NCI-H2107 (cell line): ENCODE measurements around the gene OR10J4.
"Not testable (repeated sequence)": the region's sequence is repeated elsewhere in the genome, so short reads cannot be mapped to it uniquely, and the experiment has no call there.

Source experiments
- DNase-seq: peaks from one replicate; lab custom pipeline; 2025; lab: John Stamatoyannopoulos, UW

OR10J4 gene

DNA sequence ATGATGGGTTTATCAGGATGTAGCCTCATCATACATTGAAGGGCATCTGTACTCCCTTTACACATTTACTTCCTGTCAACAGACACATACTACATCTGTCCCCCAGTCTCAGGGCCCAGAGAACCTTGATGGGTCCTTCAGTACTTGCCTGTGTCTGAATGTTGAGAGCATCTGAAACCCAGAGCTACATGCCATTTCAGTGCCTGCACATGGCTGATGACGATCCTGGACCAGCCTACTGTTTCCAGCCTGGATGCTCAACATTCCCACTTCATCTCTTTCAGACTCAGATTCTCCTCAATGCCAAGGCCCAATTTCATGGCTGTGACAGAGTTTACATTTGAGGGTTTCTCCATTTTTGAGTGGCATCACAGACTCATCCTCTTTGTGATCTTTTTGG lies at the start of gene OR10J4:
Gene OR10J4 (plus strand): TSS at position 301 of the 400 bp plus-strand sequence.
- no peak for DNase-seq

- DNase-seq = no peak
Observed at GRCh38 chr1:159406821-159407220, 25.2 kb upstream of the OR10J4 start.

GRCh38 chr1:159408862-159409400 lies 23.1 kb upstream of the OR10J4 start:
- DNase-seq = no peak

GRCh38 chr1:159421821-159422220 lies 10.2 kb upstream of the OR10J4 start:
- DNase-seq = no peak

DNA sequence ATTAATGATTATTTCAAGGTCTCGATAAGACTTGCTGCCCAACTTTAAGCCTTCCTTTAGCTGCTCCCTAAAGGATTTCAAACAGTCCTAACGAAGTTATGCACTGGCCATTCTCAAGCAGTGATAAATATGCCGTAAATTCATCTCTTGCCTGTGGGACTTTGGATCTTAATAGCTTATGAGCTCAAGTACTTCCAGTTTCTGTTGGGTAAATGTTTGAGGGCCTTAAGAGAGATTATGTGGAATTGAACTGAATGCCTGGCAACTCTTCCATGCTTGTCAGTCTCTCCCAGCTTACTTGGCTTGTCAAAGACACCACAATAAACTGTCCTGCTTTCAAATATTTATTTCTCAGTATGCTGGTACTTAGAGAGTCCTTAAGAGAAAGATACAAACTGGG lies 3.5 kb upstream of the OR10J4 start:
- DNase-seq = no peak

DNA sequence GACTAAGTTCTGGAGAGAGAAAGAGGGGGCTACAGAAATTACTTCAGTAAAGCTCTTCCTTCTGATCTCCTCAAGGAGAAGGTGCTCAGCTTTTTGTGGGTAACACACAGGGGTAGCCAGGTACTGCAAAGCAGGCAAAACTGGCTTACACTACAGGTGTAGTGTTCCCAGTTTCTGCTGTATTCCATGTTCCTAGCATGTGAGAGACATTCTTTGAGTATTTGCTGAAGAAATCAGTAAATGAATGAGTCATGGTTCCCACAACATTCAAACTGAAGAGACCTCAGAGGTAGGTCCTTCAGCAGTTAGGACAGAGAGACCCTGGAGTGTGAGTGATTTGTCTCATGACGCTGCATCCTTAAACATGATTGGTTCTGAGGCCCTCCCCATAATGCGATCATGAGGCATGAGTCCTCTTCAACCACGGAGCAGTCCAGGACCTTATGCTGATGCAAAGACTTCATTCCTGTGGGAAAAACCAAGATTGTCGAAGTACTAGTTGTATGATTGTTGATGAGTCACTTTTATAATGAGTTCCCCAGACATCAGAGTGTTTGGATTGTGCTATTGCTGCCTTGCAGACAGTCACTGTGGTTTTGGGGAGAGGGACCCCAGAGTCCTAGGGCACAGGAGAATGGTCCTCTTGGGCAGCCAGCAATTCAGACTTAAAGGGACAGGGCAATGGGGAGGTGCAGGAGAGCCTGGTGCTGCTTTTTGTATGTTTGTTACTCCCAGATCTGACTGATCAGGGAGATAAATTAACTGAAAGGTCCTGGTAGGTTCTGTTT lies 2.7 kb upstream of the OR10J4 start:
- no peak for DNase-seq

DNA sequence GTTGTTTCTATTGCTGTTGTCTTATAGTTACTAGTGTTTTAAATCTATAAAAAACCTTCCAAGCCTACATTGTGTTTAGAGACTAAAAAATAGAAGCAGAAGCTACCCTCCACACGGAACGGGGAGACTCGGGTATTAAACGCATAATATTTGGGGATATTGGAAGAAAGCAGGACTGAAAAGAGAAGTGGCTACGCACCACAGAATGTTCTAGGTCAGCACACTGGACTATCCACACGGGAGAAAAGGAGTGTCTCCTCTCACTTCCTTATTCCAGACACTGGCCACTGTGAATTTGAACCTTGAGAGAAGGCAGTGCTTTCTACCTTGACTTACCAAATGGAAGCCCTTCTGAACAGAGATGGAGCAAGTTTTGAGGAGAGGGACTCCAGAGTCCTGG lies 1.0 kb upstream of the OR10J4 start:
- DNase-seq = no peak

DNA sequence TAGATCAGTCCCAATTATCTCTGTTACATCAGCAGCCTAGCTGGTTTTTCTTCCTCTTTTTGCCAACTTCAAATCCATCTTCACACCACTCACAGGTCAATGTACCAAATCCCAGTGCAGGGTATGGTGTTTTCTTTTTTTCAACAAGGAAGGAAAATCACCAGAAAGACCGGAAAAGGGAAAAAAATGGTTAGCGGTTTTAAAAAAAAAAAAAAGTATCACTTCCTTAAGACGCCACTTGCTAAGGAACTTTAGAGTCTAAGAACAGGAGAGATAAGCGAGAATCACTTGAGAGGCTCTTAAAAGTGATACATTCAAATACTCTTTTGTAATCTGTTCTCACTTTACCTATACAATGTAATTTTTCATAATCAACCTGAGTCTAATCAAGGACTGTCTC lies 4.5 kb downstream of the OR10J4 start:
- DNase-seq = no peak

DNA sequence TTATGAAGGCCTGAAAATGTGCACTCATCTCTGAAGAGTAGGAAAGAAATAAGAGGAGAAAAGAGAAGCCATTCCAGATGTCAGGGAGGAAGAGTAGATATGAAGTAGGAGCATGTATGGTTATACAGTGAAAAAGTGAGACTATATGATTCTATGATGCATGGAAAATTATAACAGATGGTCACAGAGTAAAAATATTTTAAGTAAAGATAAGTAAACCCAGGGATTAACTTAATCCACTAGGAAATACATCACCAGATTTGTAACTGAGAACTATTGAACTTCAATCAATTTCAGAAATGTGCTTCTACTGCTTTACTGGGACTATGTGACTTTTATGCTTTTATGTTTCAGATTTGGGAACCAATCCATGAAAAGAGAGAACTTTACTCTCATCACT lies 7.4 kb downstream of the OR10J4 start, which contains the start of gene OR10J1:
Gene OR10J1 (plus strand): TSS at position 301 of the 400 bp plus-strand sequence. CDS start 70 bp downstream, at position 371.
- DNase-seq = no peak

DNA sequence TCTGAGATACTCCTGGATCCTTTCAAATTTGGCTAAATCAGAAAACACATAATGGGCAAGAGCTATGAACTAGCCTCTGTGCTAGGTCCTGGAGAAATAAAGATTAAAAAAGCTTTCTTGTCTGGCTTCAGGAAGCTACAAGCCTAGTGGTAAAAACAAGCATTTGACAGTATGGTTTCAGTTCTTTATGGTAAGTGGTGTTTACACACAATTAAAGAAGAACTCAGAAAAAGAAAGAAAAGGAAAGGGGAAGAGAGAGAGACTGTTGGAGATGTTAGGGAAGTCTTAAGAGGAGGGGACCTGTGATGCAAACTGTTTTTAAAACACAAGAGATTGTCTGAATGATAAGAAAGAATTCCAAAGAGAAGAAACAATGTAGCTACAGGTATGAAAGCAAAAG lies 9.4 kb downstream of the OR10J4 start:
- DNase-seq = no peak

DNA sequence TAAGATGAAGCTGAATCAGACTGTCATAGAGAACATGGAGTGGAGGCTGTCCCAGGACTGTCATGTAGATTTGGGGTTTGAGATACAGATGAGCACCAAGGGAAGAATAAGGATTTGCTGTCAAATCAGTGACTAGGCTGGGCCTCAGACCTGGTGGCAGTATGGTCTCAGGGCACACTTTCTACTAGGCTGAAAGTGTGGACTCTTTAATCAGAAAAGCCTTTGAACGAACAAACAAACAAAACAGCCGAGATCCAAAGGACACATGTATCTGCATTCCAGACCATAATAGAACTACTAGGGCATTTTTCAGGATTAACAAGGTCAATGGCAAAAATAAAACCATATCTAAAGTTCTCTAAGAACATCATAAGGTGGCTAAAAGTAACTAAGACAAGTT lies 10.4 kb downstream of the OR10J4 start:
- DNase-seq = no peak

DNA sequence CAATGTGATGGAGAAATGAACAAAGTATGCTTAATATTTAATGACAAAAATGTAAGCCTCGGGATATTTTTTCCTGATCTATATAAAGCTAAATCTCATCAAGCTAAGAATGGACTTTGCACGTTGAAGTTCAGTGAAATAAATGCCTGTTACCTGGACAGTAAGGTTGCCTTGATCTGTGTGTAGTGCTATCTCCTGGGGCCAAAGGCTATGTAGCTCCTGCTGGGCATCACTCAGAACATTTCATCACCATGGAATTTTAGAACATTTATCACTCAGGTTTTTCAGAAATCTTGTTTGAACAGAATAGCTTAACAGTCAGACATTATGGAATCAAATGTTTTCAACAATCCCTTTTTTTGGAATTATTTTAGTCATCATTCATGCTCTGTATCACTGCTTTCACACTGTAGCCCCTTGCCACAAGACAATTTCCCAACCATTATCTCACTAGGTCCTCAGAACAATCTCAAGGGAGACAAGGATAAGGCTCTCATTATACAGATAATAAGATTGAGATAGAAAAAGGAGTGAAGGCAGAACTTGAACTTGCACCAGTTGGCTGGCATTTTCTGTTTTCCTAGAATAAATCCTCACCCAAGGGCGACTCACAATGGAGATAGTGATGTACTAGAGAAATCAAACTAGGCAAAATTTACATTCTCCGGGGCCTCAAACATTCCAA lies 11.2 kb downstream of the OR10J4 start:
- no peak for DNase-seq

GRCh38 chr1:159444511-159444910 lies 12.5 kb downstream of the OR10J4 start:
- no peak for DNase-seq

DNA sequence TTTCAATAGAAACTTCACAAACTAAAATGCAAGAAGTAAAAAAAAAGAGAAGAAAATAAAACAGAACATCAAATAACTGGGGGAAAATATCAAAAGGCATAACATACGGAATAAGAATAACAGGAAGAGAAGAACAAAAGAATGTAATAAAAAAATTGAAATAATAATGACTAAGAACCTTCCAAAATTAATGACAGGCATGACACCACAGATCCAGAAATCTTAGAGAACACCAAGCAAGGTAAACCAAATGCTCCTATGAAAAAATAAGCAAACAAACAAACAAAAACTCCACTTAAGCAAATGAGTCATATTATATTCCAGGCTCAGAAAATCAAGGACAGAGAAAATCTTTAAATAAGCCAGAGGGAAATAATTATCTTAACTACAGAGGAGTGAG lies 16.2 kb downstream of the OR10J4 start:
- DNase-seq = no peak

- not testable (repeated sequence) for DNase-seq
Observed at GRCh38 chr1:159449605-159450004, 17.6 kb downstream of the OR10J4 start.

DNA sequence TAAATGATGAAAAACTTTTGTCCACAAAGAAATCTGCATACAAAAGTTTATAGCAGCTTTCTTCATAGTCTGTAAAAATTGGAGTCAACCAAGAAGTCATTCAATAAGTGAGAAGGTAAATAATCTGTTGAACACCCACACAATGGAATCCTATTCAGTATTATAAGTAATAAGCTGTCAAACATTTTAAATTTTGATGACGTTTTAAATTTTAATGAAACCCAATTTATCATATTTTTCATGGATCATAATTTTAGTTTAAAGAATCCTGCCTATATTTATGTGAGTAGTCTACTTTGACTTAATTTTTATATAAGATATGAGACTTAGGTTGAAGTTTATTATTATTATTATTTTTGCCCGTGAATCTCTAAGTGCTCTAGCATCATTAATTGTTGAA lies 27.5 kb downstream of the OR10J4 start:
- no peak for DNase-seq

- no peak for DNase-seq
Observed at GRCh38 chr1:159465191-159465603, 33.2 kb downstream of the OR10J4 start.

DNA sequence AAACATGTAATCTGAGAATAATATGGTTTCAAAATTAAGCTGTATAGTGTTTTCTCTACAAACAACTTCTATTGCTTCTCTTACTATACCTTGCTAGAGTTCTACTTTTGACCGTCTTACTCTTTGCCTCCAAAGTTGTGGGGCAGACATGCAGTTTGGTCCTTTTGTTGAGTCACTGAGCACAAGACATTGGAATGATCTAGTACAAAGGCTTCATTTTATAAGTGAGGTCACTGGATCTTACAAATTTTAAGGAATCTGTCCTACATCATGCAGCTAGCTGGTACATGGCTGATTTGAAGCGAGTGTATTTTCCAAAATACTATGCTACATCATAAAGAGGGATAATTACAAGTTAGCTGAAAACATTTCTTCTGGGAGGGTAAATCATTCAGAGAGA lies 36.3 kb downstream of the OR10J4 start:
- DNase-seq = no peak

DNA sequence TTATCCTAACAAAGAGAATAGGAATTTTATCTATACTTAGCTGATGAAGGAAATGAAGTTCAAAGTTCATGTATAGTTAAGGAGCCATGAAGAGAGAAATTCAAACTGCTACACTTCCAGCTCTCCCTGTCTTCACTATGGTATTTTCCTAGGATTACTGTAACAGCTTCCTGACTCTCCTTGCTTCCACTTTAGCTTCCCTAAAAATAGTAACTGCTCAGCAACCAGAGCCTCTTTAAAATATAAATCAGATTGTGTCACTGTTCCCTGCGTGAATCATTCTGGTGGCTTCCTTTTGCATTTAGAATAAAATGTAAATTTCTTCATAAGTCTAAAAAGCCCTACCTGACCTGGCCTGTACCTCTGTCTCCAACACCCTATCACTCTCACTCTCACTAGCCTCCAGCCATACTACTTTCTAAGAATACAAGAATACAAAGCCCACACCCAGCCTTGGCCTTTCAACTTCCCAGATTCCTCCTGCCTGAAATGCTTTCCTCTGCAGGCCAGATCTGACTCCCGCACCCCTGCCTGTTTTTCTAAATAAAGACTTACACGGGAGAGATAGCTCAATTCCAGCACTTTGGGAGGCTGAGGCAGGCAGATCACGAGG lies 38.0 kb downstream of the OR10J4 start:
- DNase-seq = no peak

GRCh38 chr1:159473335-159473734 lies 41.3 kb downstream of the OR10J4 start:
- no peak for DNase-seq

- DNase-seq = no peak
Observed at GRCh38 chr1:159474926-159475325, 42.9 kb downstream of the OR10J4 start.
